A549 (cell line): ENCODE measurements around the gene MYOG. TPM values are rescaled to one million over a fixed set of nuclear protein-coding genes. Genes with fewer than 3 reads are reported as not detected.

Experiments used
- ATAC-seq, 2 experiments: fragments of 200-7000 bp in 1 of 2; fragments of >200 bp in 1 of 2; cut with Nextera tagmentation in 1 of 2; cut with Tn5 transposase in 1 of 2; 3 replicates each; pipeline versions ENCODE4 v1.8.0 to v1.9.1; 2018 to 2020; ENCODE audit warnings: mild to moderate bottlenecking in 1 of 2, moderate library complexity in 1 of 2
- CTCF ChIA-PET: fragments of 300-600 bp; sonication (Branson Sonifier 250); formaldehyde crosslinking; extraction: SDS; loops from one replicate; lab custom pipeline; 2021; ENCODE audit warnings: antibody characterized with exemption, inconsistent platforms; lab: Yijun Ruan, JAX
- POLR2A ChIA-PET: fragments of 350-600 bp; formaldehyde crosslinking; extraction: SDS; loops from one replicate; lab custom pipeline; 2021; ENCODE audit warnings: antibody characterized with exemption, inconsistent platforms; lab: Yijun Ruan, JAX
- DNase-seq, 2 experiments: peaks; one replicate each; pipeline versions ENCODE4 v3.0.0 to v3.0.0-alpha.2; 2011 to 2016; ENCODE audit warnings: low read depth in 1 of 2, low spot score in 1 of 2
- FAIRE-seq: peaks from 2 replicates; lab custom pipeline; 2011; peaks lifted over from hg19 to GRCh38; lab: Jason Lieb, UNC
- H3K27ac ChIP-seq, 2 experiments: fragments of >200 bp; sonication (Bioruptor Twin); formaldehyde crosslinking; 3 replicates each; pipeline ENCODE4 v1.5.1; 2016 to 2017
- H3K4me1 ChIP-seq: fragments of >200 bp; sonication (Bioruptor Twin); formaldehyde crosslinking; 3 replicates; pipeline ENCODE4 v1.6.1; 2016
- H3K4me2 ChIP-seq: fragments of >200 bp; sonication (Bioruptor Twin); formaldehyde crosslinking; 3 replicates; pipeline ENCODE4 v1.6.1; 2016
- H3K4me3 ChIP-seq: fragments of >200 bp; sonication (Bioruptor Twin); formaldehyde crosslinking; 3 replicates; pipeline ENCODE4 v1.5.1; 2016
- H3K9me3 ChIP-seq: fragments of >200 bp; sonication (Bioruptor Twin); formaldehyde crosslinking; 3 replicates; pipeline ENCODE4 v1.6.1; 2016
- CBX2 ChIP-seq: fragments of 200-600 bp; sonication (generic); IDR thresholded peaks from 2 replicates; pipeline ENCODE4 v1.6.1; 2016; ENCODE audit warnings: low read depth, mild to moderate bottlenecking, borderline replicate concordance
- EHF ChIP-seq: fragments of 250-450 bp; sonication (Bioruptor Pico); IDR thresholded peaks from 2 replicates; pipeline ENCODE4 v1.5.0; 2020; ENCODE audit warnings: mild to moderate bottlenecking
- EHMT2 ChIP-seq: fragments of 200-600 bp; sonication (generic); IDR thresholded peaks from 2 replicates; pipeline ENCODE4 v1.6.1; 2016; ENCODE audit warnings: antibody characterized with exemption, low read depth, mild to moderate bottlenecking, moderate library complexity
- ELK1 ChIP-seq: fragments of 150-350 bp; IDR thresholded peaks from 2 replicates; pipeline ENCODE4 v1.6.1; 2014; ENCODE audit warnings: low read depth, mild to moderate bottlenecking, low read length
- EP300 ChIP-seq, 2 experiments: fragments of >200 bp; sonication (Bioruptor Twin); formaldehyde crosslinking; IDR thresholded peaks; 2 replicates in 1 of 2; 3 replicates in 1 of 2; pipeline ENCODE4 v1.6.1; 2016 to 2017
- ESRRA ChIP-seq: fragments of 150-350 bp; IDR thresholded peaks from 2 replicates; pipeline ENCODE4 v1.6.1; 2014; ENCODE audit warnings: mild to moderate bottlenecking, low read length, borderline replicate concordance
- FOSB ChIP-seq: fragments of 250-450 bp; sonication (Bioruptor Pico); IDR thresholded peaks from 2 replicates; pipeline ENCODE4 v1.5.0; 2020; ENCODE audit warnings: mild to moderate bottlenecking, moderate library complexity
- FOSL2 ChIP-seq, 2 experiments: fragments of 450-650 bp in 1 of 2; fragments of >200 bp in 1 of 2; sonication (Bioruptor Twin) in 1 of 2; formaldehyde crosslinking; IDR thresholded peaks; 2 replicates each; pipeline versions ENCODE4 v1.5.0 to v1.6.1; 2016 to 2020; ENCODE audit warnings: mild to moderate bottlenecking in 1 of 2, moderate library complexity in 1 of 2
- FOXS1 ChIP-seq: fragments of 250-450 bp; sonication (Bioruptor Pico); IDR thresholded peaks from 2 replicates; pipeline ENCODE4 v1.5.0; 2020; ENCODE audit warnings: mild to moderate bottlenecking, moderate library complexity
- GATA3 ChIP-seq: IDR thresholded peaks from 2 replicates; pipeline ENCODE4 v1.6.1; 2012; ENCODE audit warnings: borderline replicate concordance
- HDAC2 ChIP-seq: fragments of 200-600 bp; sonication (generic); IDR thresholded peaks from 2 replicates; pipeline ENCODE4 v1.6.1; 2016
- HOXA7 ChIP-seq: fragments of 250-450 bp; sonication (Bioruptor Pico); IDR thresholded peaks from 2 replicates; pipeline ENCODE4 v1.5.0; 2020; ENCODE audit warnings: mild to moderate bottlenecking, moderate library complexity
- HOXB5 ChIP-seq: fragments of 250-450 bp; sonication (Bioruptor Pico); IDR thresholded peaks from 2 replicates; pipeline ENCODE4 v1.5.0; 2020; ENCODE audit warnings: mild to moderate bottlenecking, moderate library complexity
- JUN ChIP-seq, 2 experiments: fragments of >200 bp; sonication (Bioruptor Twin); formaldehyde crosslinking; IDR thresholded peaks; 2 replicates in 1 of 2; 3 replicates in 1 of 2; pipeline ENCODE4 v1.6.1; 2016 to 2017
- KDM1A ChIP-seq: fragments of 200-600 bp; sonication (generic); IDR thresholded peaks from 2 replicates; pipeline ENCODE4 v1.6.1; 2016; ENCODE audit warnings: low read depth, mild to moderate bottlenecking
- MYC ChIP-seq: IDR thresholded peaks from 2 replicates; pipeline ENCODE4 v1.6.1; 2012; ENCODE audit warnings: mild to moderate bottlenecking, inconsistent platforms, low read length, improper control_type of control experiment, borderline replicate concordance
- POLR2A ChIP-seq: IDR thresholded peaks from 2 replicates; pipeline ENCODE4 v1.6.1; 2012; ENCODE audit warnings: mild to moderate bottlenecking, low read length
- POLR2AphosphoS2 ChIP-seq: conservative IDR thresholded peaks from 2 replicates; pipeline ENCODE4 v1.6.1; 2012; ENCODE audit warnings: low read length, improper control_type of control experiment, inconsistent platforms
- RARB ChIP-seq: fragments of 250-450 bp; sonication (Bioruptor Pico); IDR thresholded peaks from 2 replicates; pipeline ENCODE4 v1.8.0; 2021; ENCODE audit warnings: mild to moderate bottlenecking, moderate library complexity
- RCOR1 ChIP-seq: fragments of 150-350 bp; IDR thresholded peaks from 2 replicates; pipeline ENCODE4 v1.6.1; 2014; ENCODE audit warnings: antibody characterized with exemption, low read length, low read depth
- SREBF2 ChIP-seq: fragments of 450-650 bp; IDR thresholded peaks from 2 replicates; pipeline ENCODE4 v1.6.1; 2014; ENCODE audit warnings: mild to moderate bottlenecking, moderate library complexity
- ZC3H11A ChIP-seq: fragments of 450-650 bp; IDR thresholded peaks from 2 replicates; pipeline ENCODE4 v1.6.1; 2014; ENCODE audit warnings: antibody characterized with exemption, mild to moderate bottlenecking
- ZSCAN20 ChIP-seq: fragments of 250-450 bp; sonication (Bioruptor Pico); IDR thresholded peaks from 2 replicates; pipeline ENCODE4 v1.8.0; 2022; ENCODE audit warnings: mild to moderate bottlenecking, moderate library complexity
- WGBS: methylation state at CpG from one replicate; pipeline ENCODE4 v1.1.6; 2017; ENCODE audit errors: missing lambda C conversion rate; 5-methylcytosine and 5-hydroxymethylcytosine counted together
- polyA plus RNA-seq, 4 experiments: library from polyadenylated mRNA; depleted of rRNA in 3 of 4; stranded (reverse); fragments of >200 nt; fragmentation: RNase III in 1 of 4; extraction: RNeasy Plus Mini Kit Qiagen cat#74134 plus additional on column Dnase treatment in 1 of 4; gene quantifications; 2 replicates in 3 of 4; 3 replicates in 1 of 4; pipeline ENCODE4 v1.2.3, GENCODE V29; 2011 to 2017
- TF ChIP-seq, protein P1 (sequence below): fragments of 450-650 bp; IDR thresholded peaks from 2 replicates; pipeline ENCODE4 v1.6.1; 2014; ENCODE audit warnings: antibody characterized with exemption
- TF ChIP-seq, protein P2 (sequence below): IDR thresholded peaks from 2 replicates; pipeline ENCODE4 v1.6.1; 2012; ENCODE audit warnings: low read depth, borderline replicate concordance

Gene MYOG
- polyA plus RNA-seq, 2 of the 4 experiments (the other 2 are of a cell fraction), result not detected

GRCh38 chr1:203081465-203082230 is 4.2 kb downstream of the MYOG start:
- POLR2A ChIA-PET, result no interaction called here
- Histone ChIP-seq H3K4me1 (0 out of 3 replicates have a peak, but pooled peaks cover 7% of the 10 kb centered on the region), H3K4me2 (no peak overlapping the region), H3K4me3 (no peak overlapping the region), H3K27ac (no peak overlapping the region), H3K9me3 (no peaks in the 10 kb centered on the region)
- TF ChIP-seq HDAC2, result no peak
- TF ChIP-seq ZSCAN20 (CRISPR knock-in tag), result no peak
- TF ChIP-seq SREBF2, result no peak
- no peak for TF ChIP-seq CBX2
- TF ChIP-seq HOXA7 (CRISPR knock-in tag), result no peak
- TF ChIP-seq POLR2A, result no peak
- TF ChIP-seq ZC3H11A, result no peak
- TF ChIP-seq FOSB (CRISPR knock-in tag), result no peak
- TF ChIP-seq GATA3, result no peak
- no peak for TF ChIP-seq JUN (IDR thresholded peaks at IDR 0.05)
- no peak for TF ChIP-seq RARB (CRISPR knock-in tag)
- no peak for TF ChIP-seq RCOR1
- no peak for TF ChIP-seq HOXB5
- TF ChIP-seq ELK1, result no peak
- CTCF ChIA-PET, result interaction anchor here (0.7 to 3.8 kb wide), 5 partner anchors 12 to 187 kb away, joined by 3 to 28 read pairs (median 3); no protein-coding TSS in a partner anchor
- DNase-seq (no peak), ATAC-seq (no peak), FAIRE-seq (no peak)
- WGBS, result 53% methylated on average over 9 of the region's 9 CpGs

DNA sequence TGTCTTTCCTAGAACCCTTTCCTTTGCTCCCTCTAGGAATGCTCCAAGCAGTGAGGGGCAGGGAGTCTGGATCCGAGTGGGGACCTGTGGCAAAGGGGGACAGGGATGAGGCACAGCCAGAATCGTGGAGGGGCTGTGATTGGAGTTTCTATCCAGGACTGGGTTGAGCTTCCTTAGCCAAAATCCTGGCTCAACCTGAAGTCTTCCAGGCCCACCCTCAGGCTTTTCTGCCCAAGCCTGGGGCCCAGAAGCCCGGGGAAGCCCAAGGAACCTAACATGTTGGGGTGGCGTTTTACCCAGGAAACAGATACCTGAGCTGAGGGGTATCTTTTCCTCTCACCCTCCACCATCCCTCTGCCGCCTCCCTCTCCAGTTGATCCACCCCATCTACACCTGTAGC is 5.4 kb downstream of the MYOG start:
- CTCF ChIA-PET, result interaction anchor here (1.0 to 2.4 kb wide), 2 partner anchors 41 to 92 kb away, joined by 3 to 11 read pairs; no protein-coding TSS in a partner anchor
- FAIRE-seq, result no peak
- TF ChIP-seq POLR2AphosphoS2 (no peak), FOSB (CRISPR knock-in tag) (no peak), FOSL2 (IDR thresholded peaks at IDR 0.05) (no peak), FOSL2 (CRISPR knock-in tag; IDR thresholded peaks at IDR 0.05) (no peak), HDAC2 (no peak), EHMT2 (no peak), KDM1A (no peak), ESRRA (no peak), FOXS1 (CRISPR knock-in tag) (no peak), EP300 (IDR thresholded peaks at IDR 0.05) (no peak), MYC (no peak), EHF (CRISPR knock-in tag) (no peak), ELK1 (no peak)
- TF ChIP-seq, protein P1, sequence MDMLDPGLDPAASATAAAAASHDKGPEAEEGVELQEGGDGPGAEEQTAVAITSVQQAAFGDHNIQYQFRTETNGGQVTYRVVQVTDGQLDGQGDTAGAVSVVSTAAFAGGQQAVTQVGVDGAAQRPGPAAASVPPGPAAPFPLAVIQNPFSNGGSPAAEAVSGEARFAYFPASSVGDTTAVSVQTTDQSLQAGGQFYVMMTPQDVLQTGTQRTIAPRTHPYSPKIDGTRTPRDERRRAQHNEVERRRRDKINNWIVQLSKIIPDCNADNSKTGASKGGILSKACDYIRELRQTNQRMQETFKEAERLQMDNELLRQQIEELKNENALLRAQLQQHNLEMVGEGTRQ, result no peak
- TF ChIP-seq, protein P2, sequence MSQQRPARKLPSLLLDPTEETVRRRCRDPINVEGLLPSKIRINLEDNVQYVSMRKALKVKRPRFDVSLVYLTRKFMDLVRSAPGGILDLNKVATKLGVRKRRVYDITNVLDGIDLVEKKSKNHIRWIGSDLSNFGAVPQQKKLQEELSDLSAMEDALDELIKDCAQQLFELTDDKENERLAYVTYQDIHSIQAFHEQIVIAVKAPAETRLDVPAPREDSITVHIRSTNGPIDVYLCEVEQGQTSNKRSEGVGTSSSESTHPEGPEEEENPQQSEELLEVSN, result no peak
- DNase-seq, result no peak
- H3K9me3 ChIP-seq, result no peaks in the 10 kb centered on the region
- ATAC-seq, result no peak
- H3K4me2 ChIP-seq, result no peak overlapping the region
- 0 out of 3 replicates have a peak, but pooled peaks cover 7% of the 10 kb centered on the region for H3K4me1 ChIP-seq
- no peak overlapping the region for H3K27ac ChIP-seq
- POLR2A ChIA-PET, result no interaction called here
- WGBS, result 27% methylated on average over 5 of the region's 5 CpGs
- H3K4me3 ChIP-seq, result no peak overlapping the region
